Endothelial cell of umbilical vein (primary cell): ENCODE data around the gene GPSM1.

Source experiments
- CTCF ChIP-seq, 2 donors: IDR thresholded peaks; 1 replicate in 1 of 2; 2 replicates in 1 of 2; pipeline ENCODE4 v1.5.1; 2011; ENCODE audit warnings: low read length in 2 of 2, mild to moderate bottlenecking in 2 of 2, moderate library complexity in 2 of 2, control low read depth in 1 of 2, inconsistent platforms in 1 of 2, low read depth in 1 of 2; ENCODE audit not compliant: insufficient read depth in 1 of 2; ENCODE audit errors: extremely low read depth in 1 of 2
- EZH2 ChIP-seq: IDR thresholded peaks from 2 replicates; pipeline ENCODE4 v1.6.1; 2012; ENCODE audit warnings: borderline replicate concordance, low read depth, mild to moderate bottlenecking, moderate library complexity, low read length, inconsistent platforms; ENCODE audit not compliant: severe bottlenecking
- FOS ChIP-seq: IDR thresholded peaks from 2 replicates; pipeline ENCODE4 v1.6.1; 2011; ENCODE audit warnings: mild to moderate bottlenecking, low read length, moderate library complexity, borderline replicate concordance; ENCODE audit not compliant: insufficient read depth
- MAX ChIP-seq: IDR thresholded peaks from 2 replicates; pipeline ENCODE4 v1.6.1; 2011; ENCODE audit not compliant: insufficient read depth, insufficient read length
- MYC ChIP-seq: IDR thresholded peaks from one replicate; pipeline ENCODE4 v1.6.1; 2011; ENCODE audit warnings: mild to moderate bottlenecking, low read depth, low read length
- POLR2AphosphoS5 ChIP-seq: IDR thresholded peaks from 2 replicates; pipeline ENCODE4 v1.6.1; 2012; ENCODE audit warnings: low read depth, mild to moderate bottlenecking, control low read depth, low read length, moderate library complexity; ENCODE audit not compliant: insufficient read depth

GRCh38 chr9:136309101-136309801 lies 18.1 kb upstream of the GPSM1 start:
- TF ChIP-seq CTCF (IDR thresholded peaks at IDR 0.05; ENCODE audit: extremely low read depth in 1 of 2, insufficient read depth in 1 of 2, low read depth in 1 of 2, low read length in 2 of 2) (no peak), MAX (no peak), POLR2AphosphoS5 (no peak), FOS (no peak), MYC (no peak), EZH2 (no peak)
